GM21447 (cell line): ENCODE measurements around the gene TNMD.
"Not testable (repeated sequence)": the region's sequence is repeated elsewhere in the genome, so short reads cannot be mapped to it uniquely, and the experiment has no call there.

Experiments
- ATAC-seq: cut with Tn5 transposase; IDR thresholded peaks from one replicate; pipeline ENCODE4 v1.9.1; 2021; ENCODE audit not compliant: unreplicated experiment

Gene TNMD

GRCh38 chrX:100584611-100585010 lies at the start of gene TNMD:
Gene TNMD (plus strand): TSS chrX:100584936. CDS start chrX:100585019, 83 bp downstream.
- no peak for ATAC-seq

GRCh38 chrX:100565534-100565933 lies 19.2 kb upstream of the TNMD start:
- not testable (repeated sequence) for ATAC-seq

GRCh38 chrX:100586747-100587146 lies 2.0 kb downstream of the TNMD start:
- ATAC-seq = no peak

- no peak for ATAC-seq
These were observed 3.1 kb downstream of the TNMD start for GRCh38 chrX:100587861-100588260.

- ATAC-seq = no peak
These were observed 6.7 kb downstream of the TNMD start for GRCh38 chrX:100591256-100592051.

- ATAC-seq = no peak
These were observed 8.4 kb downstream of the TNMD start for GRCh38 chrX:100593126-100593525.

- ATAC-seq = no peak
These were observed 8.8 kb downstream of the TNMD start for GRCh38 chrX:100593581-100593980.

GRCh38 chrX:100596601-100597000 lies 11.9 kb downstream of the TNMD start:
- ATAC-seq = no peak

- no peak for ATAC-seq
These were observed 14.7 kb downstream of the TNMD start for GRCh38 chrX:100599456-100599855.

- no peak for ATAC-seq
These were observed 15.6 kb downstream of the TNMD start for GRCh38 chrX:100600340-100600739.

GRCh38 chrX:100600758-100601157 lies 16.0 kb downstream of the TNMD start:
- no peak for ATAC-seq

- no peak for ATAC-seq
These were observed 22.0 kb downstream of the TNMD start for GRCh38 chrX:100606753-100607152.

GRCh38 chrX:100609591-100609990 lies 24.9 kb downstream of the TNMD start:
- no peak for ATAC-seq

- ATAC-seq = no peak
These were observed 27.2 kb downstream of the TNMD start for GRCh38 chrX:100611951-100612350.

- ATAC-seq = peak; percentile 95
These were observed 30.3 kb downstream of the TNMD start for GRCh38 chrX:100615005-100615404.

GRCh38 chrX:100623001-100623400 lies 38.3 kb downstream of the TNMD start:
- no peak for ATAC-seq

- ATAC-seq = peak; percentile 93
These were observed 41.3 kb downstream of the TNMD start for GRCh38 chrX:100625985-100626491.

- ATAC-seq = no peak
These were observed 50.3 kb downstream of the TNMD start for GRCh38 chrX:100635040-100635439.

- ATAC-seq = no peak
These were observed 51.2 kb downstream of the TNMD start for GRCh38 chrX:100635989-100636320.

GRCh38 chrX:100636321-100636991 lies 51.7 kb downstream of the TNMD start, which contains the start of gene TSPAN6:
Gene TSPAN6 (minus strand): TSS chrX:100636806. CDS start chrX:100636694, 112 bp downstream.
- ATAC-seq = peak; percentile 99

- no peak for ATAC-seq
These were observed 57.6 kb downstream of the TNMD start for GRCh38 chrX:100642290-100642689.

GRCh38 chrX:100643212-100643611 lies 58.5 kb downstream of the TNMD start:
- no peak for ATAC-seq
